Measurements from ENCODE around the gene RYR3.

RYR3 gene

DNA sequence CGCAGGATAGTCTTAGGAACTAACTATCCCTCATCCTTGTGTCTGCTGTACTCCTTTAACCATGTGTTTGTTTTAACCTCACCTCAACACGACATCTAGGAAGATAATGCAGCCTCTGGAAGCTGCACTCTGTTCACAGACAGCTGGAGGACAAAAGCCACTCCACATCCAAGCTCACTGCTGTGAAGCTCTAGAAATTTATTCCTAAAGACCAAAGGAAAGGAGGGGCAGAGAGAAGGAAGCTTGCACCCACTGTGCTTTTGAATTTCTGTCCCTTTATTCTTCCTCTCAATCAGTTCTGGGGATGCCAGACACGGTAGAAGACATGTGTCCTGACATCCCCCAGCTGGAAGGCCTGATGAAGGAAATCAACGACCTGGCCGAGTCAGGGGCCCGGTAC is 474.6 kb downstream of the RYR3 start:
- no peak overlapping the region for H3K27ac ChIP-seq
- TF ChIP-seq, protein P1, sequence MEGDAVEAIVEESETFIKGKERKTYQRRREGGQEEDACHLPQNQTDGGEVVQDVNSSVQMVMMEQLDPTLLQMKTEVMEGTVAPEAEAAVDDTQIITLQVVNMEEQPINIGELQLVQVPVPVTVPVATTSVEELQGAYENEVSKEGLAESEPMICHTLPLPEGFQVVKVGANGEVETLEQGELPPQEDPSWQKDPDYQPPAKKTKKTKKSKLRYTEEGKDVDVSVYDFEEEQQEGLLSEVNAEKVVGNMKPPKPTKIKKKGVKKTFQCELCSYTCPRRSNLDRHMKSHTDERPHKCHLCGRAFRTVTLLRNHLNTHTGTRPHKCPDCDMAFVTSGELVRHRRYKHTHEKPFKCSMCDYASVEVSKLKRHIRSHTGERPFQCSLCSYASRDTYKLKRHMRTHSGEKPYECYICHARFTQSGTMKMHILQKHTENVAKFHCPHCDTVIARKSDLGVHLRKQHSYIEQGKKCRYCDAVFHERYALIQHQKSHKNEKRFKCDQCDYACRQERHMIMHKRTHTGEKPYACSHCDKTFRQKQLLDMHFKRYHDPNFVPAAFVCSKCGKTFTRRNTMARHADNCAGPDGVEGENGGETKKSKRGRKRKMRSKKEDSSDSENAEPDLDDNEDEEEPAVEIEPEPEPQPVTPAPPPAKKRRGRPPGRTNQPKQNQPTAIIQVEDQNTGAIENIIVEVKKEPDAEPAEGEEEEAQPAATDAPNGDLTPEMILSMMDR (IDR thresholded peaks at IDR 0.05), result no peak
- no peak for TF ChIP-seq ZFX (IDR thresholded peaks at IDR 0.05; ENCODE audit: borderline replicate concordance)

DNA sequence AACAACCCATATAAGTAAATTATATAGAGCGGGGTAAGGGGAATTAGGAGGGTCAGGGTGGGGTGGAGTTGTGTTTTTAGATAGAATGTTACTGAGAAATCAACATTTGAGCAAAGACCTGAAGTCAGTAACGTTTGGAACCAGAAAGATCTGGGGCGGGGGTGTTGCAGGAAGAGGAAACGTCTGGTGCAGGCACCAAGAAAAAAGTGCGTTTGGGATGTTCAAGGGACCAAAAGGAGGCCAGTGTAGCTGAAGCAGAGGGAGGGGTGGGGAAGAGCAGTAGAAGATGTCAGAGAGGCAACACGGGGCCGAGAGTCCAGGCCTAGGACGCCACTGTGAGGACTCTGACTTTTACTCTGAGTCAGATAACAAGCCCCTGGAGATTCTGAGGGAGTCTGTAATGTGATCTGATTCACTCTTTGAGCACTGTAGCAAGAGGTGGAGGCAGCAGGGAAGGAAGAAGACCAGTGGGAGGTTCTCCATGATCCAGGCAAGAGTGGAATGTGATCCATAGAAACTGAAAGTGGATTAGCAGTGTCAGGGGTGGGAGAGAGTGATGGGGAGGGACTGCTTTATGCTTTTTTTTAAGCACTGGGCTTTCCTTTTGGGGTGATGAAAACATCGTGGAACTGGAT is 478.3 kb downstream of the RYR3 start:
- TF ChIP-seq ZFX (IDR thresholded peaks at IDR 0.05; ENCODE audit: borderline replicate concordance), result no peak
- TF ChIP-seq, protein P1 (IDR thresholded peaks at IDR 0.05), result no peak
- H3K27ac ChIP-seq, result no peak overlapping the region

DNA sequence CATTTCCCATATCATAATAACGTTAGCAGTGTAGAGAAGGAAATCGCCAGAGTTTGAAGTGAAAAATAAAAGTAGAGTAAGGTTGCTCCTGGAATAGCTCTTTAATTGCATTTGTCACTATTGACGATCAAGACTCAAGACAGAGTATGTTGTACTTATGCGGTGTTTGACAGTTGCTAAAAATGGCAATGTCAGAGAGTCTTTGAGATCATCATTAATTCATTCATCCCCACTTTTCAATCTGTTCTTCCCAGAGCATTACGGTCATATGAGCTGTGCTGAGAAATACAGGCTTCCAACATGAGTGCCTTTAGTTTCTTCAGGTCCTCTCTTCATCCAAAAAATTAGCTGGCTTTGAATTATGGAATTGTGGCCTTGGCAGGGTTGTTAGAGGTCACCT is 483.7 kb downstream of the RYR3 start:
- TF ChIP-seq, protein P1 (IDR thresholded peaks at IDR 0.05), result no peak
- no peak for TF ChIP-seq ZFX (IDR thresholded peaks at IDR 0.05; ENCODE audit: borderline replicate concordance)
- H3K27ac ChIP-seq, result no peak overlapping the region

DNA sequence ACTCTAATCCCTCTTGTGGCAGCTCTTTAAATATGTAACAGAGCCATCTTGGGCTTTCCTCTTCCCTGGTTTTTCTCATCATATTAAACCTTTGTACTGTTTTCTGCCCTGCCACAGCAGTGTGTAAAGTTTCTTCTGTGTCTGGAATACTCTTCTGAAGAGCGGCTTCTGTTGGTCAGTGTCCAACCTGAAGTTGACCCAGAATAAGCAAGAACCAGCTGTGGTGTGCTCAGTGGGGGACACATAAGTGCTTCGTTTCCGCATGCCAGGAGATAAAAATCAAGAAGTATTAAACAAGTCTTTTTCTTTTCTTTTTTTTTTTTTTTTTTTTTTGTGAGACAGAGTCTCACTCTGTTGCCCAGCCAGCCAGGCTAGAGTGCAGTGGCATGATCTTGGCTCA is 484.3 kb downstream of the RYR3 start:
- TF ChIP-seq, protein P1 (IDR thresholded peaks at IDR 0.05), result no peak
- TF ChIP-seq ZFX (IDR thresholded peaks at IDR 0.05; ENCODE audit: borderline replicate concordance), result no peak
- H3K27ac ChIP-seq, result no peak overlapping the region

DNA sequence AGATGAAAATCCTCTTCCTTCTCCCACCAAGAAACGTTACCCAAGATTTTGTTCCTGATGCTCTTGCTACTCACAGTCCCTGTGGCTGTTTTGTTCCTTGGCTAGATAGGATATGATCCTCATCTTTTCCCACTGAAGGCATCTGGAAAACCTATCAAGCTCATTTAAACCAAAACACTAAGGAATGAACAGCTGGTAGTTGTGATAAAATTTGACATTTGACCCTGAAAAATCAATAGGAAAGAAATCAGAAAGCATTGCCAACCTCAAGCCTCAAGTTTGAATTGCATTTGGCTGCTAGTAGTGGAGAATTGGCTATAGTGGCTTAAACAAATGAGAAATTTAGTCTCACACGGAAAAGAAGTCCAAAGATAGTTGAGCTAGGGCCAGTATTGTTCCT is 486.9 kb downstream of the RYR3 start:
- TF ChIP-seq ZFX (IDR thresholded peaks at IDR 0.05; ENCODE audit: borderline replicate concordance), result no peak
- TF ChIP-seq, protein P1 (IDR thresholded peaks at IDR 0.05), result no peak

DNA sequence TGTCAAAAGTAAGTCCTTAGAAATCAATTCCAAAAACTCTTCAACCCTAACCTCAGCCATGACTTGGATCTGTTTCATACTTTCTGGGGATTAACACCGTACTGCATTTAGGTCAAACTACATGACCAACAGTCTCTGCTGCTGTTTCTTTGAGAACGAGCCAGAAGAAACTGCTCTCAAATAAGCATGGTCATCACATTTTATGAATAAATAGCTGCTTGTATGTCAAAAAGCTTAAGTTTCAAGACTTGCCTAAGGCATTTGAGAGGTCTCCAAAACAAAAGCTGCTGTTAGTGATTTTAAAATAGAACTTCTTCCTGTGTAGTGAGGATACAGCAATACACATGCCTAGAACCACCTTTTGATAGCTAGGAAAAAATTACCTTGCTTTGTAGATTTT is 491.2 kb downstream of the RYR3 start:
- TF ChIP-seq ZFX (IDR thresholded peaks at IDR 0.05; ENCODE audit: borderline replicate concordance), result no peak
- TF ChIP-seq, protein P1 (IDR thresholded peaks at IDR 0.05), result no peak
- H3K27ac ChIP-seq, result no peak overlapping the region

More for the DNA sequence above, 486.9 kb downstream of the RYR3 start:
- H3K27ac ChIP-seq, result no peak overlapping the region

DNA sequence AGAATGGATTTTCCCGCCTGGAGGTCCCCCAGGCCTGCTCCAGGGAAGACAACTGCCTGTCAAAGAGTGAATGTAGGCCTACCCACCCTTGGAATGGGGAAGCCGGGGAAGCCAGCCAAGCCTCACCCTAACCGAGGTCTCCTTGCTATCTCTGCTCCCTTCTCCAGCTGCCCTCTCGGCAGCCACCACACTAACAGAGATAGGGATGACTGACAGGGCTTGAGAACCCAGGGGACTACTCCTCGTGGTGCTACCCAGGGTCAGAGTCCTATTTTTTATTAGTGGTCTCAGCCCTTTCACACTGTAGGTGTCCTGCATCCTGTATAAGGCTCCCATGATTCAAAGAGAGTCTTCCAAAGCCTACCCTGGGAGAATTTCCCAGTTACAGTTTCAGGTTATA is 496.9 kb downstream of the RYR3 start:
- no peak overlapping the region for H3K27ac ChIP-seq
- TF ChIP-seq ZFX (IDR thresholded peaks at IDR 0.05; ENCODE audit: borderline replicate concordance), result no peak
- TF ChIP-seq, protein P1 (IDR thresholded peaks at IDR 0.05), result no peak
